Natural killer cell treated with Interleukin-12 subunit alpha and Interleukin-12 subunit beta and Interleukin-15 and Interleukin-18, amount 100 ng/mL, for 72 hours (primary cell): Measurements from ENCODE around the gene DYNC1I2. TPM values are rescaled to one million over a fixed set of nuclear protein-coding genes. Genes with fewer than 3 reads are reported as not detected.
A peak's percentile ranks its signal among the peaks of the same experiment; 100 is the strongest.

Experiments
- ATAC-seq, 2 donors: fragments of 150-1000 bp; cut with Tn5 transposase in 1 of 2; sonication (Bioruptor Pico), chemical (Tn5 transposase) in 1 of 2; 2 replicates each; pipeline ENCODE4 v1.10.0; 2021
- DNase-seq: peaks from one replicate; pipeline ENCODE4 v3.0.0; 2022; ENCODE audit warnings: low spot score
- H3K27ac Mint-ChIP-seq, 2 donors: 1 replicate in 1 of 2; 2 replicates in 1 of 2; pipeline ENCODE4 v1.8.0; 2022; ENCODE audit warnings: mixed read lengths in 2 of 2, mild to moderate bottlenecking in 1 of 2, moderate library complexity in 1 of 2
- H3K27me3 Mint-ChIP-seq, 2 donors: 1 replicate in 1 of 2; 2 replicates in 1 of 2; pipeline ENCODE4 v1.8.0; 2022; ENCODE audit warnings: mixed read lengths in 2 of 2
- H3K36me3 Mint-ChIP-seq: one replicate; pipeline ENCODE4 v1.8.0; 2022; ENCODE audit warnings: mixed read lengths
- H3K4me1 Mint-ChIP-seq, 2 donors: 1 replicate in 1 of 2; 2 replicates in 1 of 2; pipeline ENCODE4 v1.8.0; 2022; ENCODE audit warnings: low read depth in 2 of 2, mixed read lengths in 2 of 2, mild to moderate bottlenecking in 1 of 2
- H3K4me3 Mint-ChIP-seq: one replicate; pipeline ENCODE4 v1.8.0; 2022; ENCODE audit warnings: mixed read lengths
- H3K9me3 Mint-ChIP-seq: 2 replicates; pipeline ENCODE4 v1.8.0; 2022; ENCODE audit warnings: mixed read lengths
- total RNA-seq, 2 donors: library from RNA; stranded (reverse); gene quantifications; one replicate each; pipeline ENCODE4 v1.2.3, GENCODE V29; 2022

Gene DYNC1I2
- total RNA-seq, result 10 to 100 TPM; 51.0 to 62.3 TPM

GRCh38 chr2:171687287-171688128, at the start of gene DYNC1I2:
Gene DYNC1I2 (plus strand): TSS chr2:171687469. CDS start chr2:171690156, 2,687 bp downstream.
- peaks cover 0 to 3% of the 10 kb centered on the region in 2 donors for H3K27me3 Mint-ChIP-seq
- H3K9me3 Mint-ChIP-seq, result no peaks in the 10 kb centered on the region
- H3K36me3 Mint-ChIP-seq, result no peaks in the 10 kb centered on the region
- ATAC-seq (peak; percentile 86 to 87), DNase-seq (peak; percentile 83)
- peak within 1 kb of the TSS; percentile 85 to 90 for H3K27ac Mint-ChIP-seq
- peaks cover 11 to 15% of the 10 kb centered on the region in 2 donors for H3K4me1 Mint-ChIP-seq
- H3K4me3 Mint-ChIP-seq, result peak within 1 kb of the TSS; percentile 98

DNA sequence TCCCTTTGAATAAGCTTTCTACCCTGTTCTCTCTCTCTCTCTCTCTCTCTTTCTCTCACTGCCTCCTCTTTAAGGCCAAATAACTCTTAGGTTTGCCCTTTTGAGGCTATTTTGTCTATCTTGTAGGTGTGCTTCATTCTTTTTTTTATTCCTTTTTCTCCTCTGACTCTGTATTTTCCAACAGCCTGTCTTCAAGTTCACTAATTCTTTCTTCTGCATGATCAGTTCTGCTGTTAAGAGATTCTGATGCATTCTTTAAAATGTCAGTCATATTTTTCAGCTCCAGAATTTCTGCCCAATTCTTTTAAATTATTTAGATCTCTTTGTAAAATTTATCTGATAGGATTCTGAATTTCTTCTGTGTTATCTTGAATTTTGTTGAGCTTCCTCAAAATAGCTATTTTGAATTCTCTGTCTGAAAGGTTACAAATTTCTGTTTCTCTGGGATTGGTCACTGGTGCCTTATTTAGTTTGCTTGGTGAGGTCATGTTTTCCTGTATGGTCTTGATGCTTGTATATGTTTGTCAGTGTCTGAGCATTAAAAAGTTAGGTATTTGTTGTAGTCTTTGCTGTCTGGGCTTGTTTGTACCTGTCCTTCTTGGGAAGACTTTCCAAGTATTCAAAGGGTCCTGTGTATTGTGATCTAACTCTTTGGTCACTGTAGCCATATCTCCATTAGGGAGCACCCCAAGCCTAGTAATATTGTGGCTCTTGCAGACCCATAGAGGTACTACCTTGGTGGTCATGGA, 35.4 kb upstream of the DYNC1I2 start:
- Mint-ChIP-seq H3K9me3 (peaks cover 9% of the 10 kb centered on the region), H3K36me3 (peaks cover 14% of the 10 kb centered on the region), H3K27ac (no peak overlapping the region), H3K27me3 (peaks cover 33 to 58% of the 10 kb centered on the region in 2 donors), H3K4me1 (no peaks in the 10 kb centered on the region), H3K4me3 (no peak overlapping the region)
- ATAC-seq (no peak), DNase-seq (no peak)

DNA sequence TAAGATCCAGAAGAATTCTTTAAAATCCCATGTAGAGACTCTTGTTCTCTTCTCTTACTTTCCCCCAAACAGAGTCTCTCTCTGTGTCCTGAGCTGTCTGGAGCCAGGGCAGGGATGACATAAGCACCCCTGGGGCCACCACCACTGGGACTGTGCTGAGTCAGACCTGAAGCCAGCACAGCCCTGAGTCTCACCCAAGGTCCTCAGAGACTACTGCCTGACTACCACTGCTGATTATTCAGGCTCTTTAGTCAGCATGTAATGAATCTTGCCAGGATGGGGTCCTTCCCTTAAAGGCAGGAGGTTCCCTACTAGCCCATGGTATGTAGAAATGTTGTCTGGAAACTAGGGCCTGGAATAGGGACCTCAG, 34.9 kb upstream of the DYNC1I2 start:
- H3K9me3 Mint-ChIP-seq, result peaks cover 9% of the 10 kb centered on the region
- H3K36me3 Mint-ChIP-seq, result peaks cover 14% of the 10 kb centered on the region
- H3K4me1 Mint-ChIP-seq, result no peaks in the 10 kb centered on the region
- H3K27ac Mint-ChIP-seq, result no peak overlapping the region
- peaks cover 36 to 63% of the 10 kb centered on the region in 2 donors for H3K27me3 Mint-ChIP-seq
- DNase-seq (no peak), ATAC-seq (no peak)
- no peak overlapping the region for H3K4me3 Mint-ChIP-seq

DNA sequence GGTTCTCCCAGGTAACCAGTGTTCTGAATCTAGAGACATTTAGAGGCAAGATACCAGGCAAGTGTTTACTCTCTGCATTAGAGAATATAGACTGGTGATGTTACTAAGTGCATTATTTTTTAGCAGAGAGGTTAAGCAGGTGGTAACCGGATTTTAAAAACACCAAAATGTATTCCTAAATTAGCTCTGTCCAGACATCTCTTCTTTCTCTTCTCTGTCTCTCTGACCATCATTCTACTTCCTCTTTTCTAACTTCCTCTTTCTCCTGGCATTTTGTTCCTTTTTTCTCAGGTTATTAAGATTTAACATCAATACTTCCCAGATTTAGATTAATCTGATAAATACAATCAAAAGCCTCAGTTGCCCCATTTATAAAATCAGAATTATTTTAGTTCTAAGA, 31.7 kb upstream of the DYNC1I2 start:
- H3K4me1 Mint-ChIP-seq, result no peaks in the 10 kb centered on the region
- DNase-seq (no peak), ATAC-seq (no peak)
- peaks cover 32 to 47% of the 10 kb centered on the region in 2 donors for H3K27me3 Mint-ChIP-seq
- peaks cover 10% of the 10 kb centered on the region for H3K36me3 Mint-ChIP-seq
- H3K27ac Mint-ChIP-seq, result no peak overlapping the region
- no peak overlapping the region for H3K4me3 Mint-ChIP-seq
- peaks cover 7% of the 10 kb centered on the region for H3K9me3 Mint-ChIP-seq

DNA sequence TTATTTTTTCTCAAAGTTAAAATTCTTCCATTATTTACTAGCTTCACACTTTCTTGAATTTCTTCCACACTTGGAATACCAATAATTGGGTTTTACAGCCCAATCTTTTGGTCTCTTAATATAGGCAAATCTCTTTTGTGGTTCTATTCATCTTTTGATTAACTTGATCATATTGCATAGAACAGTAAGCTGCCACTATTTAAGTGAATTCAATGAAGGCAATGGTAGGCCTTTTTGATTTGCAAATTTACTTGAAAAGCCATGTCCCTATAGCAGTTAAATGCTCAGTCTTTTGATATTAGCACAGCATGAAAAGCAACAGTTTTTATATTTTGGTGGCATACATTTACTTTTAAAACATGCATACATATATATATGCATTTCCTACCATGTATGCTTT, 20.2 kb upstream of the DYNC1I2 start:
- Mint-ChIP-seq H3K4me3 (no peak overlapping the region), H3K4me1 (no peaks in the 10 kb centered on the region), H3K27ac (no peak overlapping the region), H3K36me3 (no peaks in the 10 kb centered on the region), H3K9me3 (no peaks in the 10 kb centered on the region), H3K27me3 (peaks cover 24 to 37% of the 10 kb centered on the region in 2 donors)
- ATAC-seq (no peak), DNase-seq (no peak)

- H3K4me1 Mint-ChIP-seq, result no peaks in the 10 kb centered on the region
- peaks cover 20 to 38% of the 10 kb centered on the region in 2 donors for H3K27me3 Mint-ChIP-seq
- DNase-seq (no peak), ATAC-seq (no peak)
- H3K27ac Mint-ChIP-seq, result no peak overlapping the region
- H3K9me3 Mint-ChIP-seq, result no peaks in the 10 kb centered on the region
- no peak overlapping the region for H3K4me3 Mint-ChIP-seq
- H3K36me3 Mint-ChIP-seq, result no peaks in the 10 kb centered on the region
These were observed 19.1 kb upstream of the DYNC1I2 start for GRCh38 chr2:171668183-171668582.

DNA sequence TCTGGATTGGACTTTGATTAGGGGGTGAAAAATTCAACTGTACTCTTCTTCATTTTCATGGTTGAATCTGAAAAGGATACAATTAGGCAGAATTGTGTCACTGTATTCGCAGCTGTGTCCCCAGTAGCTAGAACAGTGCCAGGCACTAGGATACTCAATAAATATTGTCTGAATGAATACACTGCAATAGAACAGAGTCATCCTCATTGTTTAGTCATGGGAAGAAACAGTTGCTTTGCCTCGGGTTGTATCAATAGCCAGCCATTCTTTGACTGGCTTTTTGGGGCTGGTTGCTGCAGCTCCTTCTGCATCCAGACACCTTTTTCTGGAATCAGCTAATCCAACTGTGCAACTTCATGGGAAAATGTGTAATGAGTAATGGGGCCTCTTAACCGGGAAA, 18.1 kb upstream of the DYNC1I2 start:
- Mint-ChIP-seq H3K27me3 (peaks cover 20 to 40% of the 10 kb centered on the region in 2 donors), H3K4me3 (no peak overlapping the region), H3K4me1 (no peaks in the 10 kb centered on the region), H3K27ac (no peak overlapping the region), H3K9me3 (no peaks in the 10 kb centered on the region), H3K36me3 (no peaks in the 10 kb centered on the region)
- DNase-seq (no peak), ATAC-seq (no peak)

DNA sequence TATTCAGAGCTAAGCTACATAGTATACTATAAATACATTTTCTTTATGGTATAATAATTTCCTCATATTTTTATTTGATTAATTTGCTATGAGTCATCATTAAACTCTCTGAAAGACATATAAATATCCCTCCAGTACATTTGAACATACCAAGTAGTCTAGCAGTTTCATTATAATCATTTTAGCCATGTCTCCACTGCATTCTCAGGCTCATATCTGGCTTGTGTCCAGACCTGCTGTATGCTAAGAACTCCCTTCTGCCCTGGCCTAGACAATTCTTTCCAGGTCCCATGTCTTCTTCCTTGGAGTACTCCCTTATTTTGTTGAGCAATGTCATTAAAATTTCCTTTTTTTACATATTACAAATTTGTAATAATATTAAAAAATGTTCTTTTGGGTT, 16.6 kb upstream of the DYNC1I2 start:
- DNase-seq, result no peak
- ATAC-seq, result no peak
- H3K27me3 Mint-ChIP-seq, result peaks cover 20 to 46% of the 10 kb centered on the region in 2 donors
- no peak overlapping the region for H3K4me3 Mint-ChIP-seq
- H3K9me3 Mint-ChIP-seq, result no peaks in the 10 kb centered on the region
- H3K4me1 Mint-ChIP-seq, result no peaks in the 10 kb centered on the region
- H3K27ac Mint-ChIP-seq, result no peak overlapping the region
- H3K36me3 Mint-ChIP-seq, result no peaks in the 10 kb centered on the region

- H3K27ac Mint-ChIP-seq, result no peak overlapping the region
- no peaks in the 10 kb centered on the region for H3K9me3 Mint-ChIP-seq
- ATAC-seq, result no peak
- H3K36me3 Mint-ChIP-seq, result no peaks in the 10 kb centered on the region
- H3K4me3 Mint-ChIP-seq, result no peak overlapping the region
- DNase-seq, result no peak
- H3K27me3 Mint-ChIP-seq, result peaks cover 20 to 49% of the 10 kb centered on the region in 2 donors
- H3K4me1 Mint-ChIP-seq, result no peaks in the 10 kb centered on the region
These were observed 15.4 kb upstream of the DYNC1I2 start for GRCh38 chr2:171671867-171672266.

- no peak for ATAC-seq
- H3K36me3 Mint-ChIP-seq, result no peaks in the 10 kb centered on the region
- no peak overlapping the region for H3K4me3 Mint-ChIP-seq
- no peaks in the 10 kb centered on the region for H3K9me3 Mint-ChIP-seq
- no peaks in the 10 kb centered on the region for H3K4me1 Mint-ChIP-seq
- H3K27me3 Mint-ChIP-seq, result peaks cover 26 to 59% of the 10 kb centered on the region in 2 donors
- no peak for DNase-seq
- no peak overlapping the region for H3K27ac Mint-ChIP-seq
These were observed 13.4 kb upstream of the DYNC1I2 start for GRCh38 chr2:171673905-171674304.

DNA sequence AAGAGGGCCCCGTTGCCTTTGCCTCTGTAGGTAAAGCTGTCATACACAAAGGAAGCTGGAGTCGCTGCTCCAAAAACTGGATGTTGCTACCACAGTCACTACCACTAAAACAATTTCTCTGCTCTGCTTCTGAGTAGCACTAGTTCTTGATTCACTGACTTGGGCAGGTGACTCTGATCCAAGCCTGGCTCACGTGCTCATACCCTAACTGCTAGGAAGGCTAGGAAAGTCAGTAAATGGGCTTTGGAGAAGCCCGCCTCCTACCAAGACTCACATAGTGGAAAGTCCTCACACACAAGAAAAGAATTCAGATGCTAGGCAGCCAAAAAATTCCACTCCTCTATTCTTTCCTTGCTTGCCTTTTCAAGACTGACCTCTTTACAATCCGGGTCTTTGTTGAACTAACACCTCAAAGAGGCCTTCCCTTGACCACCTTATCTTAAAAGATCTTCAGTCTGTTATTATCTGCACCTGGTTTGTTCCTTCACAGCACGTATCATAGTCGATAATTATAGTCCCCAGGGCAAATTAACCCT, 11.4 kb upstream of the DYNC1I2 start:
- no peak for ATAC-seq
- Mint-ChIP-seq H3K9me3 (no peaks in the 10 kb centered on the region), H3K27me3 (peaks cover 22 to 53% of the 10 kb centered on the region in 2 donors), H3K36me3 (no peaks in the 10 kb centered on the region), H3K27ac (no peak overlapping the region), H3K4me1 (no peaks in the 10 kb centered on the region), H3K4me3 (no peak overlapping the region)
- DNase-seq, result no peak

GRCh38 chr2:171678619-171679018, 8.7 kb upstream of the DYNC1I2 start:
- H3K4me3 Mint-ChIP-seq, result no peak overlapping the region
- no peaks in the 10 kb centered on the region for H3K4me1 Mint-ChIP-seq
- H3K27ac Mint-ChIP-seq, result no peak overlapping the region
- ATAC-seq, result no peak
- H3K9me3 Mint-ChIP-seq, result no peaks in the 10 kb centered on the region
- DNase-seq, result no peak
- H3K27me3 Mint-ChIP-seq, result peaks cover 22 to 39% of the 10 kb centered on the region in 2 donors
- no peaks in the 10 kb centered on the region for H3K36me3 Mint-ChIP-seq

DNA sequence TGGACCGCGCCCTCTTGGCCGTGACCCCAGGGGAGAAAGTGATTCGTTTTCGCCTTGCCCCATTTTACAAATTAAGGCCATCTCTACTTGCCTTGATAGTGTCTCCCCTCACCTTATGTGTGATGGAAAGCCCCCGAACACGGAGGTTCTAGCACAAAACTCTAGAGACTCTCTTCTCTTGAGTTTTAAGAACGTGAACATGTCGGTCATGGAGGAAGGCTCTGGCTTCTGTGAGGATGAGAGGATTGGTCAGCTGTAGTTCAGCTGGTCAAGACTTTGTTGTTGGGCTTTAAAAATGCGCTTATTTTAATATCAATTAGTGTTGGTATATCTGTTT, 828 bp downstream of the DYNC1I2 start:
- DNase-seq, result no peak
- H3K4me1 Mint-ChIP-seq, result peaks cover 11 to 15% of the 10 kb centered on the region in 2 donors
- H3K27ac Mint-ChIP-seq, result peak overlapping the region; percentile 85 to 90
- ATAC-seq, result peak; percentile 2 to 34
- H3K9me3 Mint-ChIP-seq, result no peaks in the 10 kb centered on the region
- peaks cover 0 to 3% of the 10 kb centered on the region in 2 donors for H3K27me3 Mint-ChIP-seq
- H3K4me3 Mint-ChIP-seq, result peak overlapping the region; percentile 98
- H3K36me3 Mint-ChIP-seq, result no peaks in the 10 kb centered on the region

- no peak for DNase-seq
- peaks cover 3% of the 10 kb centered on the region for H3K36me3 Mint-ChIP-seq
- no peak overlapping the region for H3K4me3 Mint-ChIP-seq
- no peak overlapping the region for H3K27ac Mint-ChIP-seq
- no peak for ATAC-seq
- H3K27me3 Mint-ChIP-seq, result no peaks in the 10 kb centered on the region
- H3K9me3 Mint-ChIP-seq, result no peaks in the 10 kb centered on the region
- peaks cover 9 to 15% of the 10 kb centered on the region in 2 donors for H3K4me1 Mint-ChIP-seq
These were observed 5.1 kb downstream of the DYNC1I2 start for GRCh38 chr2:171692331-171692730.
